HG03159 (cell line): ENCODE measurements around the gene HES1.
"Not testable (repeated sequence)": the region's sequence is repeated elsewhere in the genome, so short reads cannot be mapped to it uniquely, and the experiment has no call there.

Source experiments
- ATAC-seq: cut with Tn5 transposase; IDR thresholded peaks from one replicate; pipeline ENCODE4 v1.9.1; 2021; ENCODE audit warnings: mild to moderate bottlenecking, moderate library complexity; ENCODE audit not compliant: unreplicated experiment

Gene HES1

DNA sequence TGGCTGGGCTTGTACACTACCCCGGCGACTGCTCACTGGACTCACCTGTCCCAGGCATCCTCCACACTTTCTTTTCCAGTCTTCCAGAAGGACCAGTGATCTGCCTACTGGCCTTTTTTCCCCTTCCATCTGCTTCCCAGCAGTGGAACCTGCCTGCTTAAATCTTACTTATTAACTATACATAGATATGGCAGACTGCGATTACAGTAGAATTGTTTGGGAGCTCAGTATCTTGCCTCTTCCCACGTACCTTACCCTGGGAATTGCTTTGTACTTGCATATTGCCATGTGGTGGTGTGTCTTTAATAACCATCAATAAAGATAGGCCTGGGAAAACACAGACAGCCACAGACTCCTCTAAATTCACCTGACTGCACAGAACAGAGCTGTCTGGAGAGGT lies 11.8 kb upstream of the HES1 start:
- no peak for ATAC-seq

DNA sequence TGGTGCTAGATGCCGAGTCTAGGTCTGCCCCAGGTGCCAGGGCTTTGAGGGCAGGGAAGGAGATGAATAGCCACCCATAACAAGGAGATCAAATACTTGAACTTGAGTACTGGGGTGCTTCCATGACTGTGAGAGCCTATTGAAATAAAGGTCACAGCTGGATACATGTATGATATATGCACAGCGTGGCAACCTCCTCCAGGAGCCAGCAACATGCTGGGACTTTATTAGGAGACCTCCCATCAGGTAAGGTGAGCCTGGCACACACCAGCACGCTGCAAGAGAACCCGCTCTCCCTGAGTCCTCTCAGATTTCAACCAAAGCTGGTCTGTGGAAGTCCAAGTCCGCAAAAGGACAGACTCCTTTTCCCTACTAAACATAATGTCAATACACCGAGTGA lies 10.5 kb upstream of the HES1 start:
- no peak for ATAC-seq

DNA sequence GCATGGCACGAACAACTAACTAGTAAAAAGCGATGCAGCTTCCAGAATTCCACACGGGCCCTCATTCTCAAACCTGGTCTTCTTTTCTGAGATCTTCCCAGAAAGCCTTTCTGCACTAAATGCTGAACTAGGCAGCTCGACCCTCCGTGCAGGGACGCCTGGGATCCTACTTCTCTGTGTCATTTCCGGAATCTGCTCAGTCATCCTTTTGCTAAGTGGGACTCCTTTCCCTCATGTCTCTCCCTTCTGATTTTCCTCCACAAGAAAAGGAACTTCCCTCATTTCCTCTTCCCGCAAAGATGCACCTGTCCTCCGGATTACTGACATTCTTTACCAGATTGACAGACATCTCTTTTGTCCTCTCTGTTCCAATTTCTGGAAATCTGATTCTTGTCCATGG lies 9.2 kb upstream of the HES1 start:
- no peak for ATAC-seq

DNA sequence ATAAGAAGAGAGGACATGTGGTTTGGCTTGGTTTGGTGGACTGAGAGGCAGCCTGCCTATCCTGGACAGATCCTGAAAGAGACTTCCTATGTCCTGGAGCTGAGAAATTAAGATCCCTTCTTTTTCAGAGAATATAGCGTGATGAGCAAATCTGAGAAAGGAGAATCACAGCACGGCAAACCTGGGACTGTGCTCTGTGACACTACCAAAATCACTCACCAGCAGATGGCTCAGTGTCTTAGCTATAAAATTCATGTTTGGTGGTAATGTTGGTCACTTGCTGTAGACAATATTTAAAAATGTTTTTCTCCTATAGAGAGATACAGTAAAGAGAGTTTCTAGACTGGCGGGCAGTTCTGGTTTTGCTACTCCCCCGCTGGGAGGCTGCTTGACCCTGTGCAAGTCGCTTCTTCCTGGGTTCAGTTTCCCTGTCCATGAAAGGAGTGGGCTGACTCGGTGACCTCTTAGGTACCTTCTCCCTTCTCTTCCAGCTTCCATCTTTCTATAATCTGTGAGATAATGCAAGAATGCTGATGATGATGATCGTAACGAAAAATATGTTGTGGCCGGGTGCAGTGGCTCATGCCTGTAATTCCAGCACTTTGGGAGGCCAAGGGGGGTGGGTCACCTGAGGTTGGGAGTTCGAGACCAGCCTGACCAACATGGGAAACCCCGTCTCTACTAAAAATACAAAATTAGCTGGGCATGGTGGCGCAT lies 7.6 kb upstream of the HES1 start:
- ATAC-seq, result no peak

DNA sequence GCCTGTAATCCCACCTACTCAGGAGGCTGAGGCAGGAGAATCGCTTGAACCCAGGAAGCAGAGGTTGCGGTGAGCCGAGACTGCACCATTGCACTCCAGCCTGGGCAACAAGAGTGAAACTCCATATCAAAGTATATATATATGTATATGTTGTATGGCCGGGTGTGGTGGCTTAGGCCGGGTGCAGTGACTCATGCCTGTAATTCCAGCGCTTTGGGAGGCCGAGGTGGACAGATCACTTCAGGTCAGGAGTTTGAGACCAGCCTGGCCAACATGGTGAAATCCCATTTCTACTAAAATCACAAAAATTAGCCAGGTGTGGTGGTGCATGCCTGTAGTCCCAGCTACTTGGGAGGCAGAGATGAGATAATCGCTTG lies 7.0 kb upstream of the HES1 start:
- not testable (repeated sequence) for ATAC-seq

DNA sequence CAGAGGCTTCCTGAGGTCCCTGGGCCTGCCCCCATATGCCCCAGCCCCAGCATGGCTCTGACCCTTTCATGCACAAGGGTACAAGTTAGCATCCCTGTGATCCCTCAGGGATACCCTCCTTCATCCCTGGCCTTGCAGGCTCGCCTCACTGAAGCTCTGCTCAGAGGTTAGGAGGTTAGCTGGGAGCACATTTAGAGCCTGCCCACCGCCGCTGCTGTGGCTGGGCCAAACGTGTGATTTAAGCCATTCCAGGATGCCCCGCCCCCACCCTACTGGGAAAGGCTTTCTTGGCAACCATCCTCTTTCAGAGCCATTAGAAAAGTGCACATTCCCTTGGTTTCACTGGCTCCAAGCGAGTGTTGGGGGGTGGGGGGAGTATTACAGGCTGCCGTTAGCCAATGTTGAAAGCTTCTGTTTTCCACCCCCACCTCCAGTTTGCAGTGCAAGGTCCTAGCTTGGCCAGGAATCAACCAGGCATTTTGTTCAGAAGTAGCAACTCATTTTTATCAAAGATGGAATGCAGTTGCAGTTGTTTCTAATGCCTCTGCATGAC lies 6.3 kb upstream of the HES1 start:
- ATAC-seq, result no peak

DNA sequence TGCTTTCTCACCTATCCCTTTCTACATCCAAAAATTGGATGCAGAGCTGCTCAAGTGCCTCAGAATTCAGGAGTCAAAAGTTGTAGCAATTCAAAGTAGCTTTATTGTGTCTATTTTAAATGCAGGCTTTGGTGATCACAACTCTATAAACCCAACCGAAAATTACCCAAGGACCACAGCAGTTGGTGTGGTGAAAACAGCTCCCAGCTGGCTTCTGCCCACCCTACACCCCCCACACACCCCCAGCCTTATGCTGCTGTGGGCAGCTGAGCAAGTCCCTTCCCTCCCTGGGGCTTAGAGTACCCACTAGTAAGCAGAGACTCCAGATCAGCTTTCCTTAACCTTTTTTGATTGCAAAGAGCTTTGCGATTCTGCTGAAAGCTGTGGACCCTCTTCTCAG lies 5.8 kb upstream of the HES1 start:
- no peak for ATAC-seq

DNA sequence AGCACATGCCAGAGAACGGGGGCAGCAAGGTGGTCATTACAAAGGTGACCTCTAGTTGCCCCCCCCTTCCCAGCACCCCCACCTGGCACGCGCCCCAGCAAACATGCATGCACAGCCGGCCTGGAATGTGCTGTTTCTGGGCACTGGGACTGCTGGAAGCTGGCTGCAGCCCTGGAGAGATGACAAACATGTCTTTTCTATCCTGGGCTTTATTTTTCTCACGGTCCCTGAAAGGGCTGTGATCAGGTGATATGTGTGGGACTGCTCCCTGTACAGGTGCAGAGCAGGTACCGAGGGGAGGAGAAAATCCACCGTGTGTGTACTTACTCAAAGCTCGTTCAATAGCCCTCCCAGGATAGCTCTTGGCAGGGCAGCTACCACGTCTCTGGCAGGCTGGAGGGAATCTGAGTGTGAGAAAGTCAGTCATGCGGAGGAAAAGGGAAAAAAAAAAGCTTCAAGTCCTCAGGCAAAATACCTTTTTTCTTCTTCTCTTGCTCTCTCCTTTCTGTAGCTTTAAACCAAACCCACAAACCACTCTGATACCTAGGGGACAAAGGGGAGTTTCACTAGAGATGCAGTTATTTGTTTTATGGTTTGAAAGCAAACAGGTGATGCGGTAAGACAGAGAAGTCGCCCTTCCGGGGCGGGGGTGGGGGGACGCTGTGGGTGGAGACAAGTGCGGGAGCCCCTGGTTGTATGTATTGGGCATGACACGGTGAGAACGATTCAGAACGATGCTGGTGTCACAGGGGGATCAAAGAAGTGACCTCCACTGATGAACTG lies 5.0 kb upstream of the HES1 start:
- peak; percentile 57 for ATAC-seq

DNA sequence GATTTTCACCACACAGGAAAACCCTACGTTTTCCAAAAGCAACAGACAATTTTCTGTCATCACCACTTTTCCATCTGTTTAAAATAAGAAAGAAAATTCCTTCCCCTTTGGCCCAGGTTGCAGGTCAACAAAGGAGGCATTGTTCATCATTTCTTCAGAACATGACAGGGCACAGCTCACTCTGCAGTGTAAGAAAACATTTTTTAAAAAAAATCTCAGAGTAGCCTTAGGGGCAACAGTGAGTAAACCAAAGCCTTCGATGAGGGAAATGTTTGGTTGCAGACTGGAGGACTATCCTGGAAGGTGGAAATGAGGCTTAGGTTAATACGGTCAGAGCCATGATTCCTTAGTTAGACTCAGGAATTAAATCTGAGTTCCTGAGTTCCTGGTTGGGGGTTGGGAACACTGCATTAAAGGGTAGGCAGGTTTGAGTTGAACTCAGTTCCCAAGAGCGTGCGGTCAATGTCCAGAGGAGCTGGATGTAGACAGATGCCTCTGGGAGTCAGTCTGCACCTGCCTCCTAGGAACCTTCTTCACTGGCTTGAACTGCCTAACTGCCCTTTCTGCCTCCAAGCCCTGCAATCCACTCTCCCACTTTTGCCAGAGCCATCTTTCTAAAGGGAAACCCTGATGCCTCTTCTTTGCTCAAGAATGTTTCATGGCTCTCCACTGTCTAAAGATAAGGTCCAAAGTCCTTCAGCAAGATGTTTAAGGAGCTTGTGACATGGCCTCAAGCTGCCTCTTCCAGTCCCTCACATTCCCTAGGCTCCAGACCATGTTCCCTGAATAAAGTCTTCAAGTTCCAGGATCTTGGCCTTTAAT lies 3.3 kb upstream of the HES1 start:
- ATAC-seq, result no peak

DNA sequence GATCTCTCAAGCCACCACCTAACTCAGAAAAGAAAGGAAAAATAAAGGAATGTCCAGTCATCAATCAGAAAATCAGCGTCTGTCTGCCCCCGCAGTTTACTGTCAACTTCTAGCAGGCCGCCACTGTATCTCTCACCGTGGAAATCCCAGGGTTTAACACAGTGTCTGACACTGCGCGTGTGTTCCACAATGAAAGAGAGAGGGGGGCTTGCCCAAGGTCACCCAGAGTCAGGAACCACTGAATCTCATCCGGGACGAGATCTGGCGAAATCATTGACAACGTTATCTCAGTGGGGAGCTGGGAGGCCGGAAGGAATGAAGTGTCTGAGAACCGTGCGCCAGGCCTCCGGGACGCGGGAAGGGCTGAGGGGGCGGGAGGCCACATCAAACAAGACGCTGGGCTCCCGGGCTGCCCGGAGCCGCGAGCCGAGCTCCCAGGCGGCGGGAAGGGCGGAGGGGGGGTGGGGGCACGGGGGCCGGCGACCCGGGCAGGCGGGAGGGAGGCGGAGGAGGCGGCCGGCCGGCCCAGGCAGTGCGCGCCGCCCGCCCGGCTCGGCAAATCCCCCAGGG lies 2.2 kb upstream of the HES1 start:
- no peak for ATAC-seq

DNA sequence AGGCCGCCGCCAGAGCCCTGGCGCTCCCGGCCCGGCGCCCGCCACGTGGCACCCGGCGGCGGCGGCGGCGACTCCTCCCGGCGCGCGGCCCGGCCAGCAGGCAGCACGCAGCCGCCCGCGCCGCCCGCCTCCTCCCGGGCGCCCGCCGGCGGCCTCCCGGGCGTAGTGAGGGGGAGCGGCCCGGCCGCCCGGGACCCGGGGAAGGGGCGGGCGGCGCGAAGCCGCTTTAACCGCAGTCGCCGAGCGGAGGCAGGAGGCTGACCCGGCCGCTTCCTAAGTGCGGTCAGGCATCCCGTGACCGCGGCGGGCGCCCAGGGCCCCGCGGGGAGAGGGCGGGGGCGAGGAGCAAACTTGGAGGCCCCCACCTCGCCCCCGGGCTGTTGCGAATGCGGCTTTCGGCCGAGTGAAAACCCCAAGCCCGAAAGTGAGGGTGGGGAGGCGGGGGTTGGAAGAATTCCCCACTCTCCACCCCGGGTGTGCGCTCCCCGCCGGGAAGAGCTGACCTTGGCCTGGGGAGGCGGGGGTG lies 1.7 kb upstream of the HES1 start:
- peak; percentile 13 for ATAC-seq

DNA sequence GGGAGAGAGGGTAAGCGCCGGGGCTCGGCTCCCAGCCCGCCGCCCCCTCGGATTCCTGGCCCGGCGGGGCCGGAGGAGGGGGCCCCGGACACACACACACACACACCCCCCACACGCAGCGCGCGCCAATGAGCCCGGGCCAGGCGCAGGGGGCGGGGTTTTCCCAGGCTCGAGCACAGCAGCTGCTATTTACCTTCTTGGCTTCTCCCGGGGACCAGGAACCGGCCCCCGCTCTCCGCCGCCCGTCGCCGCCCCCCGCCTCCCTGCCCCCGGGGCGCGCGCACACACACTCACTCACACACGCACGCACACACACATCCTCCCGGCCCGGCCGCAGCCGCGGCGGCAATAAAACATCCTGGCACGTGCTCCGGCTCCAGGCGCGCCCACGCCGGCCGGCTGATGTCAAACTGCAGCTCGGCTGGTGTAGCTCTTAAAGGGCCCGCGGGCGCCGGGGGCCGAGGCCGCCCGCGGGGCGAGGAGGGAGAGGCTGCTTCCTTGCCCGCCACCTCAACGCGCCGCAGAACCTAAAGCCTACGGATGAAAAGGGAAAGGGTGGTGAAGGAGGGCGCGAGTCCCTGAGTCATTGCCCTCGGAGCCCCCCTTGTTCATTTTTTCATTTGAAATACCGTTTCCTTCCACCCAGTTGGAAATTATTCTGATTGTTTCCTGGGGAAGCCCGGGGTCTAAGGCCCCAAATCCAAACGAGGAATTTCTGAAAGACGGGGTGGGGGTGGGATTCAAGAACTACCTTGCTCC lies 1.0 kb upstream of the HES1 start:
- ATAC-seq, result peak; percentile 37

DNA sequence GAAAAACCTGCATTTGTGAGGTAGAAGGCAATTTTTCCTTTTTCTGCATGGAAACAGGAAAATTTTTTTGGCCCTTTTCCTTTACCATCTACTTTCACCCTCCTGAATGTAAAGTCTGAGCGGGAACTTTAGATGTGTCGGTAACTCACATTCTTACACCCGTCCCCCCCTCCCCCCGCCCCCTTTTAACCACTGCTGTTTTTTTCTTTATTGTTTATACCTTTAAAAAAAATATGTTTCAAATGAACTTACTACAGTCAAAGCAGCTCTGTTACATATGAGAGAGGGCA lies 487 bp upstream of the HES1 start:
- no peak for ATAC-seq

DNA sequence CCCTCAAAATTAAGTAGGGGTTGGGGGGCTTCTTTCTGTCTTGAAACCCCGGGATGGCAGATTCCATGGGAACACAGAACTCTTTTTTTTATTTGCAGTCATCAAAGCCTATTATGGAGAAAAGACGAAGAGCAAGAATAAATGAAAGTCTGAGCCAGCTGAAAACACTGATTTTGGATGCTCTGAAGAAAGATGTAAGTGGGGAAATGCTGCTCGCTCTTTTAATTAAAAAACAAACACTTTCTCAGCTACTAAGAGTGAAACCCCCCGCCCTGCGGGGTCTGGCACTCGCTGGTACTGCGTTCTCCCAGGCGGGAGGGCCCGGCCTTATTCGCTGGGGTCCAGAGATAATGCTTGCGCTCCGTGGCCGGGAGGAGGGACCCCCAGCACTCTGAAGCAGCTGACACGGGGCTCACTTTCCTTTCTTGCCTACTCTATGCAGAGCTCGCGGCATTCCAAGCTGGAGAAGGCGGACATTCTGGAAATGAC lies 615 bp downstream of the HES1 start:
- ATAC-seq, result no peak

DNA sequence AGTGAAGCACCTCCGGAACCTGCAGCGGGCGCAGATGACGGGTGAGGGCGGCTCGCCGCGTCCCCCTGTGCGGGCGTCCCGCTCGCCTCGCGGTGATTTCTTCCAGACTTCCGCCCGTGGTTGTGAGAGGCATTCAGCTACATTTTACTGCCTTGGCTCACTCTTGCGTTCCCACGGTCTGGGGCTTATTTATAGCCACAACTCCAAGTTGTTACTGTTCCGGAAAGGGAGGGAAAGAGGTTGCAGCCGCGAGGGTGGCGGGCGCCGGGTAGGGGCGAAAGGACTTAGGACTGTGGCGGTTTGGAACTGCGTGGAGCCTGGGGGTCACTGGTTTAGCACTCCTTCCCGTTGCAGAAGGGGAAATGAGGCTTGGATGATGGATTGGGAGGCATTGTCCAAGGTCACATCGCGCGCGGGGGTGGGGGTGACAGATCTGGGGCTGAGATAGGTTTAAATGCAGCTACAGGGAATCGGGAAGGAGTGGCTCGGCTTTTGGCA lies 1.1 kb downstream of the HES1 start:
- ATAC-seq, result no peak

DNA sequence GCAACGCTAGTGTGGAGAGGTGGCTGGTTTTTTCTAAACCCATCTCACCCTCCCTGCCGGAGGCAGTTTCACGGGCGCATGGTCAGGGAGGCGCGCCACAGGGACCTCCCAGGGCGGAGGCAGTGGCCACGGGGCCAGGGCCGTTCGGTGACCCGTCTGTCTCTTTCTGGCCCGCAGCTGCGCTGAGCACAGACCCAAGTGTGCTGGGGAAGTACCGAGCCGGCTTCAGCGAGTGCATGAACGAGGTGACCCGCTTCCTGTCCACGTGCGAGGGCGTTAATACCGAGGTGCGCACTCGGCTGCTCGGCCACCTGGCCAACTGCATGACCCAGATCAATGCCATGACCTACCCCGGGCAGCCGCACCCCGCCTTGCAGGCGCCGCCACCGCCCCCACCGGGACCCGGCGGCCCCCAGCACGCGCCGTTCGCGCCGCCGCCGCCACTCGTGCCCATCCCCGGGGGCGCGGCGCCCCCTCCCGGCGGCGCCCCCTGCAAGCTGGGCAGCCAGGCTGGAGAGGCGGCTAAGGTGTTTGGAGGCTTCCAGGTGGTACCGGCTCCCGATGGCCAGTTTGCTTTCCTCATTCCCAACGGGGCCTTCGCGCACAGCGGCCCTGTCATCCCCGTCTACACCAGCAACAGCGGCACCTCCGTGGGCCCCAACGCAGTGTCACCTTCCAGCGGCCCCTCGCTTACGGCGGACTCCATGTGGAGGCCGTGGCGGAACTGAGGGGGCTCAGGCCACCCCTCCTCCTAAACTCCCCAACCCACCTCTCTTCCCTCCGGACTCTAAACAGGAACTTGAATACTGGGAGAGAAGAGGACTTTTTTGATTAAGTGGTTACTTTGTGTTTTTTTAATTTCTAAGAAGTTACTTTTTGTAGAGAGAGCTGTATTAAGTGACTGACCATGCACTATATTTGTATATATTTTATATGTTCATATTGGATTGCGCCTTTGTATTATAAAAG lies 1.8 kb downstream of the HES1 start:
- peak; percentile 37 for ATAC-seq

DNA sequence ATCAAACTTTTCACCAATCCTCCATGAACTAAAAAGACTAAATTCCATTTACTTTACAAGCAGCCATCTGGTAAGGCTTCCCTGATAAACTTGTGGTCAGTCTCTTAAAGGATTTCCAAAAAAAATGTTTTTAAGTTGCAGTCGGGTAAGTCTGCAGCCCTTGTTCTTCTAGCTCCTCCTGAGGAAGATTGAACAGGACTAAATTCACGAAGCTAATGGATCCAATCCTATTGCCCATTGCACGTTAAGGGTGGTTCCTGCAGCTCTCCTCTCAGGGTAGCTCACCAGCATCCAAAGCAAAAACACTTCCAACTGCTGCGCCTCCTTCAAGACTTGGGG lies 2.8 kb downstream of the HES1 start:
- no peak for ATAC-seq

DNA sequence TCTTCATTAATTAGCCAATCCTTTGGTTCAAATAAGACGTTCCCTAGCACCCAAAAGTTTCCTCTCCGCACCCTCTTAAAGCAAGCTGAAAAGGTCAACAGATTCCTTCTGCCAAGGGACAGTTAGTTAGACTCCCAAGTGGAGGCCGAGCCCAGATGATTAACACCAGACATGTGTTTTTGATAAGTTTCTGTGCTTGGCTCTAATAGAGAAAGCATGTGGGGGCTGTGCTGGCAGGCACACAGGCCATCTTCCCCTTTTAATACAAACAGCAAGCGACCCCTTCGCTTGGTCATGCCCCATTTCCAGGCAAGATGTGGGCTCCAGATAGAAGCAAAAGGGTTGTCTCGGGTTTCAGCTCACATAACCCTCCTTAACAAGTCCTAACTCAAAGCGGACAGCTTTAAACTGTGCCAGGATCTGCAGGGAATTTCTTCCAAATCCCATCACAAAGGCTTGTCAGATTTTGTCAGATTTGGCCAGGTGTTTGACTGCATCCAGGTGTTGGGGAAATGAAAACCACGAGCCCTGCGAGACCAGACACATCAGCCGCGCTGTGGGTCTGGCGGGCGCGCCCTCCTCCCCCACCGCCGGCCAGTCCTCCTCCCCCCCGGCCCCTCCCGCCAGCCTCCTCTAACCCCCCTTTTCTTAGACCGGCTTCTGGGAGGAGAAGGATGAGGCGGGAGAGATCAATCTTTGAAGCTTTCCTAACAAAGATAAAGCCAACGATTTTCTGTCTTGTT lies 3.3 kb downstream of the HES1 start:
- ATAC-seq, result no peak
